IMR-90 (cell line): ENCODE data around the gene RBM10. TPM values are rescaled to one million over a fixed set of nuclear protein-coding genes. Genes with fewer than 3 reads are reported as not detected.
"Not testable (repeated sequence)": the region's sequence is repeated elsewhere in the genome, so short reads cannot be mapped to it uniquely, and the experiment has no call there.

Source experiments
- ATAC-seq: fragments of 200-7000 bp; cut with Tn5 transposase; 2 replicates; pipeline ENCODE4 v1.9.1; 2020; ENCODE audit warnings: low read depth, mild to moderate bottlenecking, moderate library complexity
- BruUV-seq: library from RNA; stranded (reverse); fragments of 400-500 nt; replicated peaks from 2 replicates; lab custom pipeline; 2021; lab: Mats Ljungman, UMichigan
- CTCF ChIA-PET: fragments of 300-600 bp; formaldehyde crosslinking; extraction: SDS; loops from one replicate; lab custom pipeline; 2021; ENCODE audit warnings: antibody characterized with exemption; lab: Yijun Ruan, JAX
- POLR2A ChIA-PET: fragments of 300-600 bp; sonication (Branson Sonifier 250); formaldehyde crosslinking; loops from one replicate; lab custom pipeline; 2022; ENCODE audit warnings: antibody characterized with exemption; ENCODE audit not compliant: unreplicated experiment; lab: Charles Lee
- DNase-seq: peaks from one replicate; pipeline ENCODE4 v3.0.0; 2013
- H2AFZ ChIP-seq: replicated peaks from 2 replicates; pipeline ENCODE3; 2013; ENCODE audit warnings: low read length, mild to moderate bottlenecking; ENCODE audit not compliant: poor library complexity
- H2AK5ac ChIP-seq: 2 replicates; pipeline ENCODE4 v1.6.1; 2013; ENCODE audit warnings: low read depth, low read length, inconsistent platforms
- H2AK9ac ChIP-seq: replicated peaks from 2 replicates; pipeline ENCODE3; 2013; ENCODE audit warnings: mild to moderate bottlenecking, low read depth, low read length, moderate library complexity; ENCODE audit not compliant: poor library complexity
- H2BK120ac ChIP-seq: 2 replicates; pipeline ENCODE4 v1.6.1; 2013; ENCODE audit warnings: low read depth, low read length, inconsistent platforms
- H2BK15ac ChIP-seq: 3 replicates; pipeline ENCODE4 v1.6.1; 2013; ENCODE audit warnings: low read depth, low read length, inconsistent platforms
- H2BK20ac ChIP-seq: 2 replicates; pipeline ENCODE4 v1.6.1; 2013; ENCODE audit warnings: low read depth, mild to moderate bottlenecking, inconsistent platforms, low read length, moderate library complexity
- H2BK5ac ChIP-seq: 2 replicates; pipeline ENCODE4 v1.6.1; 2013; ENCODE audit warnings: mild to moderate bottlenecking, low read depth, low read length, inconsistent platforms; ENCODE audit not compliant: poor library complexity, severe bottlenecking
- H3K14ac ChIP-seq: replicated peaks from 2 replicates; pipeline ENCODE4 v1.6.1; 2013; ENCODE audit warnings: low read depth, low read length, inconsistent platforms
- H3K18ac ChIP-seq: 2 replicates; pipeline ENCODE4 v1.6.1; 2013; ENCODE audit warnings: low read depth, low read length, control low read depth
- H3K23ac ChIP-seq: 2 replicates; pipeline ENCODE4 v1.6.1; 2013; ENCODE audit warnings: low read depth, low read length, inconsistent platforms
- H3K27ac ChIP-seq: 2 replicates; pipeline ENCODE4 v1.5.1; 2013; ENCODE audit warnings: mild to moderate bottlenecking, control low read depth, low read length; ENCODE audit not compliant: insufficient read depth
- H3K27me3 ChIP-seq: 2 replicates; pipeline ENCODE4 v1.6.1; 2013; ENCODE audit warnings: low read length; ENCODE audit not compliant: control insufficient read depth, insufficient read depth
- H3K36me3 ChIP-seq: 2 replicates; pipeline ENCODE4 v1.6.1; 2013; ENCODE audit warnings: low read length, mixed read lengths; ENCODE audit not compliant: control insufficient read depth, insufficient read depth
- H3K4ac ChIP-seq: 2 replicates; pipeline ENCODE4 v1.6.1; 2013; ENCODE audit warnings: low read depth, low read length, inconsistent platforms
- H3K4me1 ChIP-seq: 2 replicates; pipeline ENCODE4 v1.6.1; 2013; ENCODE audit warnings: low read length, mixed read lengths; ENCODE audit not compliant: control insufficient read depth, insufficient read depth
- H3K4me2 ChIP-seq: 2 replicates; pipeline ENCODE4 v1.6.1; 2013; ENCODE audit warnings: low read depth, mild to moderate bottlenecking, control low read depth, low read length, moderate library complexity
- H3K4me3 ChIP-seq: 2 replicates; pipeline ENCODE4 v1.5.1; 2013; ENCODE audit warnings: low read depth, mild to moderate bottlenecking, control low read depth, low read length, moderate library complexity; ENCODE audit not compliant: insufficient read depth
- H3K56ac ChIP-seq: 2 replicates; pipeline ENCODE4 v1.6.1; 2013; ENCODE audit warnings: low read length, inconsistent platforms; ENCODE audit not compliant: insufficient read depth; ENCODE audit errors: extremely low read depth
- H3K79me1 ChIP-seq, 2 experiments: 2 replicates each; pipeline ENCODE4 v1.6.1; 2013; ENCODE audit warnings: low read length in 2 of 2, inconsistent platforms in 1 of 2, low read depth in 1 of 2
- H3K9ac ChIP-seq: 2 replicates; pipeline ENCODE4 v1.6.1; 2013; ENCODE audit warnings: low read depth, low read length, control low read depth
- H3K9me1 ChIP-seq: 2 replicates; pipeline ENCODE4 v1.6.1; 2013; ENCODE audit warnings: low read length, inconsistent platforms; ENCODE audit not compliant: insufficient read depth
- H3K9me3 ChIP-seq: 2 replicates; pipeline ENCODE4 v1.6.1; 2013; ENCODE audit warnings: low read length; ENCODE audit not compliant: control insufficient read depth, insufficient read depth
- H4K20me1 ChIP-seq: 2 replicates; pipeline ENCODE4 v1.6.1; 2013; ENCODE audit warnings: low read length, inconsistent platforms; ENCODE audit not compliant: insufficient read depth
- H4K5ac ChIP-seq: 2 replicates; pipeline ENCODE4 v1.6.1; 2013; ENCODE audit warnings: mild to moderate bottlenecking, low read depth, low read length, control low read depth
- H4K8ac ChIP-seq, 2 experiments: 2 replicates each; pipeline ENCODE4 v1.6.1; 2013; ENCODE audit warnings: low read depth in 2 of 2, low read length in 2 of 2, control low read depth in 1 of 2, inconsistent platforms in 1 of 2
- H4K91ac ChIP-seq: 2 replicates; pipeline ENCODE4 v1.6.1; 2013; ENCODE audit warnings: low read depth, low read length, inconsistent platforms; ENCODE audit not compliant: insufficient read depth
- WGBS, 2 experiments: methylation state at CpG; one replicate each; pipeline versions ENCODE4 v1.1.5 to v1.1.7; 2013; ENCODE audit warnings: missing lambda C conversion rate in 2 of 2; ENCODE audit not compliant: insufficient read length in 1 of 2; ENCODE audit errors: extremely low coverage in 2 of 2; 5-methylcytosine and 5-hydroxymethylcytosine counted together
- dilution Hi-C: fragments of 300-500 bp; cut with HindIII; formaldehyde crosslinking; loops from one replicate; pipeline ENCODE4 v1.14.3; 2018; ENCODE audit warnings: low sequenced_read_pairs; ENCODE audit not compliant: unreplicated experiment
- in situ Hi-C: fragments of 300-500 bp; cut with MboI; formaldehyde crosslinking; loops from 3 replicates; pipeline ENCODE4 v1.14.3; 2019; ENCODE audit warnings: low sequenced_read_pairs, inconsistent platforms, mixed read lengths
- intact Hi-C: fragments of 100-400 bp; cut with micrococcal nuclease; formaldehyde crosslinking; loops from 2 replicates; pipeline ENCODE4 v1.10.0; 2022
- polyA plus RNA-seq, 3 experiments: library from polyadenylated mRNA; depleted of rRNA; stranded (reverse); fragments of >200 nt; gene quantifications; 2 replicates each; pipeline ENCODE4 v1.2.3, GENCODE V29; 2012; ENCODE audit warnings: low replicate concordance in 1 of 3
- total RNA-seq: library from RNA; depleted of rRNA; stranded (reverse); fragments of >200 nt; gene quantifications from 2 replicates; pipeline ENCODE4 v1.2.3, GENCODE V29; 2012

RBM10 gene
- total and polyA plus RNA-seq, 2 of the 4 experiments (the other 2 are of a cell fraction): 33.4 to 36.0 TPM

DNA sequence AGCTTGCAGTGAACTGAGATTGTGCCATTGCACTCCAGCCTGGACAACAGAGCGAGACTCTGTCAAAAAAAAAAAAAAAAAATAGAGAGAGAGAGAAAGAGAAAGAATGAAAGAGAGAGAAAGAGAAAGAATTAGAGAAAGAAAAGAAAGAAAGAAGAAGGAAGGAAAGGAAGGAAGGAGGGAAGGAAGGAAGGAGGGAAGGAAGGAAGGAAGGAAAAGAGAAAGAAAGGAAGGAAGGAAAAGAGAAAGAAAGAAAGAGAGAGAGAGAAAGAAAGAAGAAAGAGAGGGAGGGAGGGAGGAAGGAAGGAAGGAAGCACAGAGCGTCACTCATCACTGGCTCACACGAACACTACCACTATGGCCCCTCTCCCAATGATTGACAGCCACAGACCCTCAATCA lies 20.6 kb upstream of the RBM10 start:
- H3K14ac ChIP-seq, in situ Hi-C loops, H3K36me3 ChIP-seq, H2AK9ac ChIP-seq, H3K56ac ChIP-seq, DNase-seq, CTCF ChIA-PET, H3K4me3 ChIP-seq, H4K8ac ChIP-seq, H3K9ac ChIP-seq, H4K20me1 ChIP-seq, BruUV-seq, H3K4ac ChIP-seq, H3K79me1 ChIP-seq, H2BK15ac ChIP-seq, H3K27me3 ChIP-seq, POLR2A ChIA-PET, H3K4me2 ChIP-seq, H2BK5ac ChIP-seq, H4K5ac ChIP-seq, H2AK5ac ChIP-seq, H3K4me1 ChIP-seq, intact Hi-C loops, H2BK20ac ChIP-seq, H3K27ac ChIP-seq, H3K23ac ChIP-seq, H3K18ac ChIP-seq, H3K9me1 ChIP-seq, dilution Hi-C loops, H2AFZ ChIP-seq, H2BK120ac ChIP-seq, H4K91ac ChIP-seq, H3K9me3 ChIP-seq, ATAC-seq: not testable (repeated sequence)
- WGBS, 2 experiments: 100% methylated on average over 1 of the region's 3 CpGs; no CpG with 5 or more reads in 1 of the 2 experiments
